ENCODE measurements around the gene DNAJC12.

The DNAJC12 gene

GRCh38 chr10:67858971-67859370 lies 21.0 kb upstream of the DNAJC12 start:
- TF ChIP-seq CTCF (IDR thresholded peaks at IDR 0.05; ENCODE audit: low read depth, low read length): no peak
- no peak for DNase-seq (ENCODE audit: low read depth, low spot score)
- H3K4me3 ChIP-seq (ENCODE audit: low read depth, low read length): no peak overlapping the region
- in situ Hi-C loops (cut with HindIII; ENCODE audit: low sequenced_read_pairs): no loop called here

- TF ChIP-seq CTCF (IDR thresholded peaks at IDR 0.05; ENCODE audit: low read depth, low read length): no peak
- no peak overlapping the region for H3K4me3 ChIP-seq (ENCODE audit: low read depth, low read length)
- DNase-seq (ENCODE audit: low read depth, low spot score): no peak
- in situ Hi-C loops (cut with HindIII; ENCODE audit: low sequenced_read_pairs): no loop called here
Measured at GRCh38 chr10:67853512-67853911, 15.5 kb upstream of the DNAJC12 start.

- no peak for TF ChIP-seq CTCF (IDR thresholded peaks at IDR 0.05; ENCODE audit: low read depth, low read length)
- in situ Hi-C loops (cut with HindIII; ENCODE audit: low sequenced_read_pairs): no loop called here
- H3K4me3 ChIP-seq (ENCODE audit: low read depth, low read length): no peak overlapping the region
- DNase-seq (ENCODE audit: low read depth, low spot score): no peak
Measured at GRCh38 chr10:67852761-67853160, 14.8 kb upstream of the DNAJC12 start.

- no peak overlapping the region for H3K4me3 ChIP-seq (ENCODE audit: low read depth, low read length)
- in situ Hi-C loops (cut with HindIII; ENCODE audit: low sequenced_read_pairs): no loop called here
- DNase-seq (ENCODE audit: low read depth, low spot score): no peak
- TF ChIP-seq CTCF (IDR thresholded peaks at IDR 0.05; ENCODE audit: low read depth, low read length): no peak
Measured at GRCh38 chr10:67851186-67851585, 13.2 kb upstream of the DNAJC12 start.

GRCh38 chr10:67849331-67850011 lies 11.5 kb upstream of the DNAJC12 start:
- H3K4me3 ChIP-seq (ENCODE audit: low read depth, low read length): peak overlapping the region; percentile 62
- no peak for TF ChIP-seq CTCF (IDR thresholded peaks at IDR 0.05; ENCODE audit: low read depth, low read length)
- peak; percentile 97 for DNase-seq (ENCODE audit: low read depth, low spot score)
- in situ Hi-C loops (cut with HindIII; ENCODE audit: low sequenced_read_pairs): no loop called here

- in situ Hi-C loops (cut with HindIII; ENCODE audit: low sequenced_read_pairs): no loop called here
- no peak for DNase-seq (ENCODE audit: low read depth, low spot score)
- no peak overlapping the region for H3K4me3 ChIP-seq (ENCODE audit: low read depth, low read length)
- TF ChIP-seq CTCF (IDR thresholded peaks at IDR 0.05; ENCODE audit: low read depth, low read length): no peak
Measured at GRCh38 chr10:67843284-67843683, 5.3 kb upstream of the DNAJC12 start.
